ENCODE results near the gene SUGCT. TPM values are rescaled to one million over a fixed set of nuclear protein-coding genes. Genes with fewer than 3 reads are reported as not detected.
A peak's percentile ranks its signal among the peaks of the same experiment; 100 is the strongest.
"Not testable (repeated sequence)": the region's sequence is repeated elsewhere in the genome, so short reads cannot be mapped to it uniquely, and the experiment has no call there.

Gene SUGCT
- total and polyA plus RNA-seq, 9 of the 15 experiments (the other 6 are each of a cell fraction or from before 2014, with no cell fraction given) = 0.58 to 2.5 (median 1.4) TPM

GRCh38 chr7:40218612-40219011 is 83.8 kb downstream of the SUGCT start:
- H3K4me3 ChIP-seq; H2AFZ ChIP-seq (ENCODE audit: low read depth, low read length); ATAC-seq; FAIRE-seq; H3K27ac ChIP-seq (ENCODE audit: extremely low read depth, low read depth, low read length); H3K79me2 ChIP-seq (ENCODE audit: control insufficient read depth, insufficient read depth, low read length); BruUV-seq (replicated peaks); H3K36me3 ChIP-seq (ENCODE audit: control insufficient read depth, insufficient read depth, low read length); H3K9me3 ChIP-seq (replicated peaks; ENCODE audit: control insufficient read depth, insufficient read depth, low read depth, low read length); DNase-seq (ENCODE audit: extremely low read depth in 1 of 4, low spot score in 3 of 4); H3K27me3 ChIP-seq (ENCODE audit: control insufficient read depth in 2 of 2, insufficient read depth in 2 of 2, low read length in 2 of 2); H3K4me1 ChIP-seq (replicated peaks in 1 of 2; ENCODE audit: control insufficient read depth in 2 of 2, insufficient read depth in 2 of 2, low read length in 2 of 2); H4K20me1 ChIP-seq (replicated peaks; ENCODE audit: control insufficient read depth, insufficient read depth, low read length); intact Hi-C loops (cut with micrococcal nuclease); H3K9me1 ChIP-seq (ENCODE audit: control insufficient read depth, insufficient read depth, low read length); in situ Hi-C loops (cut with MboI); CTCF ChIA-PET (ENCODE audit: low intra/inter-chr PET ratio); H3K9ac ChIP-seq (ENCODE audit: insufficient read depth in 1 of 2, low read depth in 2 of 2, low read length in 2 of 2); H3K4me2 ChIP-seq (ENCODE audit: insufficient read depth, low read length): not testable (repeated sequence)
- POLR2A ChIA-PET = interaction anchor here (0.9 kb wide), 1 partner anchor 13 kb away, joined by 3 read pairs; no protein-coding TSS in a partner anchor
- WGBS (ENCODE audit: insufficient coverage, low coverage, missing lambda C conversion rate) = 17% methylated on average over 7 of the region's 7 CpGs
- TF ChIP-seq C11orf30 (IDR thresholded peaks at IDR 0.05; ENCODE audit: low read depth) (peak; percentile 57), ZNF316 (IDR thresholded peaks at IDR 0.05) (peak; percentile 79), MAFG (tag; conservative IDR thresholded peaks at IDR 0.05) (peak; percentile 41; the same call in 1 of the 2 replicates), NFYB (IDR thresholded peaks at IDR 0.05; ENCODE audit: extremely low read depth, insufficient read length) (peak; percentile 66)

GRCh38 chr7:40219917-40220316 is 85.1 kb downstream of the SUGCT start:
- Histone ChIP-seq H3K27me3 (ENCODE audit: control insufficient read depth in 2 of 2, insufficient read depth in 2 of 2, low read length in 2 of 2) (no peaks in the 10 kb centered on the region), H3K36me3 (ENCODE audit: control insufficient read depth, insufficient read depth, low read length) (no peaks in the 10 kb centered on the region), H3K4me1 (replicated peaks in 1 of 2; ENCODE audit: control insufficient read depth in 2 of 2, insufficient read depth in 2 of 2, low read length in 2 of 2) (no peaks in the 10 kb centered on the region), H3K27ac (ENCODE audit: extremely low read depth, low read depth, low read length) (no peak overlapping the region), H3K9ac (ENCODE audit: insufficient read depth in 1 of 2, low read depth in 2 of 2, low read length in 2 of 2) (no peak overlapping the region), H3K9me1 (ENCODE audit: control insufficient read depth, insufficient read depth, low read length) (no peaks in the 10 kb centered on the region), H2AFZ (ENCODE audit: low read depth, low read length) (no peak overlapping the region), H3K79me2 (ENCODE audit: control insufficient read depth, insufficient read depth, low read length) (no peaks in the 10 kb centered on the region), H4K20me1 (replicated peaks; ENCODE audit: control insufficient read depth, insufficient read depth, low read length) (no peaks in the 10 kb centered on the region), H3K4me3 (no peak overlapping the region), H3K9me3 (replicated peaks; ENCODE audit: control insufficient read depth, insufficient read depth, low read depth, low read length) (no peaks in the 10 kb centered on the region; the same call in 1 of the 2 replicates), H3K4me2 (ENCODE audit: insufficient read depth, low read length) (no peak overlapping the region)
- intact Hi-C loops (cut with micrococcal nuclease) = no loop called here
- ATAC-seq (no peak), FAIRE-seq (no peak), DNase-seq (ENCODE audit: extremely low read depth in 1 of 4, low spot score in 3 of 4) (no peak)
- in situ Hi-C loops (cut with MboI) = no loop called here
- POLR2A ChIA-PET = no interaction called here
- CTCF ChIA-PET (ENCODE audit: low intra/inter-chr PET ratio) = no interaction called here
- TF ChIP-seq ID3 (CRISPR knock-in tag; IDR thresholded peaks at IDR 0.05) = no peak
- no peak for TF ChIP-seq ID3 (tag; IDR thresholded peaks at IDR 0.05)
- no peak for TF ChIP-seq ZBTB8A (IDR thresholded peaks at IDR 0.05; ENCODE audit: partially characterized antibody)
- no peak for TF ChIP-seq HDGF (IDR thresholded peaks at IDR 0.05)
- no peak for TF ChIP-seq ZNF699 (CRISPR knock-in tag; IDR thresholded peaks at IDR 0.05; ENCODE audit: insufficient replicate concordance)
- no peak for TF ChIP-seq CHD2 (IDR thresholded peaks at IDR 0.05; ENCODE audit: low read depth, low read length)
- TF ChIP-seq SNRNP70 (optimal IDR thresholded peaks at IDR 0.05; ENCODE audit: low read depth, low read length) = no peak
- TF ChIP-seq TAL1 (IDR thresholded peaks at IDR 0.05) = no peak
- no TSS peak for BruUV-seq (replicated peaks)
- WGBS (ENCODE audit: insufficient coverage, low coverage, missing lambda C conversion rate) = 3% methylated on average over 2 of the region's 2 CpGs

All from K562 (cell line).